Neural crest cell (in vitro differentiated cells): ENCODE results near the gene ERBIN. TPM values are rescaled to one million over a fixed set of nuclear protein-coding genes. Genes with fewer than 3 reads are reported as not detected.

Source experiments
- DNase-seq: peaks from one replicate; pipeline ENCODE4 v3.0.0; 2021; ENCODE audit warnings: low read depth, mixed read lengths, low spot score
- H3K27ac Mint-ChIP-seq: one replicate; pipeline ENCODE4 v1.8.0; 2021; ENCODE audit warnings: mild to moderate bottlenecking, mixed read lengths; ENCODE audit not compliant: unreplicated experiment
- H3K27me3 Mint-ChIP-seq: 2 replicates; pipeline ENCODE4 v1.8.0; 2021; ENCODE audit warnings: low read depth, mild to moderate bottlenecking, mixed read lengths
- H3K36me3 Mint-ChIP-seq: 2 replicates; pipeline ENCODE4 v1.8.0; 2021; ENCODE audit warnings: low read depth, mild to moderate bottlenecking, mixed read lengths
- H3K4me1 Mint-ChIP-seq: 2 replicates; pipeline ENCODE4 v1.8.0; 2021; ENCODE audit warnings: mixed read lengths
- H3K4me3 Mint-ChIP-seq: one replicate; pipeline ENCODE4 v1.8.0; 2021; ENCODE audit warnings: mild to moderate bottlenecking, mixed read lengths
- H3K9me3 Mint-ChIP-seq: 2 replicates; pipeline ENCODE4 v1.8.0; 2021; ENCODE audit warnings: mixed read lengths
- total RNA-seq: library from RNA; stranded (reverse); gene quantifications from 2 replicates; pipeline ENCODE4 v1.2.1, GENCODE V29; 2021
- TF ChIP-seq, protein P1 (sequence below): fragments of 200-600 bp; sonication (generic); conservative IDR thresholded peaks from 2 replicates; pipeline ENCODE4 v1.5.0; 2021; ENCODE audit warnings: antibody characterized with exemption, mild to moderate bottlenecking

The ERBIN gene
- total RNA-seq, 1 donor from 2014 or later: 52.2 TPM

DNA sequence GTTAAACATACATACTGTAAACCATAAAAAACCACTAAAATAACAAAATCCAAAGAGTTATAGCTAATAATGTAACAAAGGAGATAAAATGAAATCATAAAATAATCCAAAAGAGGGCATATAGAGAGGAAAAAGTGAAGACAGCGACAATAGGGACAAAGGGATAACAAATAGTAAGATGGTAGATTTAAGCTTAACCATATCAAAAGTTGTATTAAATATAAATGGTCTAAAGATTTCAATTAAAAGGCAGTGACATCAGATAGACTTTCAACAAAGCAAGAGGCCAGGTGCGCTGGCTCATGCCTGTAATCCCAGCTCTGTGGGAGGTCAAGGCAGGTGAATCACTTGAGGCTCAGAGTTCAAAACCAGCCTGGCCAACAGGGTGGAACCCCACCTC, 163.0 kb downstream of the ERBIN start:
- H3K27me3 Mint-ChIP-seq: no peaks in the 10 kb centered on the region
- H3K4me3 Mint-ChIP-seq: no peak overlapping the region
- peaks cover 14% of the 10 kb centered on the region for H3K9me3 Mint-ChIP-seq
- no peak overlapping the region for H3K27ac Mint-ChIP-seq
- peaks cover 48% of the 10 kb centered on the region for H3K36me3 Mint-ChIP-seq
- no peak for DNase-seq
- H3K4me1 Mint-ChIP-seq: no peaks in the 10 kb centered on the region
- TF ChIP-seq, protein P1, sequence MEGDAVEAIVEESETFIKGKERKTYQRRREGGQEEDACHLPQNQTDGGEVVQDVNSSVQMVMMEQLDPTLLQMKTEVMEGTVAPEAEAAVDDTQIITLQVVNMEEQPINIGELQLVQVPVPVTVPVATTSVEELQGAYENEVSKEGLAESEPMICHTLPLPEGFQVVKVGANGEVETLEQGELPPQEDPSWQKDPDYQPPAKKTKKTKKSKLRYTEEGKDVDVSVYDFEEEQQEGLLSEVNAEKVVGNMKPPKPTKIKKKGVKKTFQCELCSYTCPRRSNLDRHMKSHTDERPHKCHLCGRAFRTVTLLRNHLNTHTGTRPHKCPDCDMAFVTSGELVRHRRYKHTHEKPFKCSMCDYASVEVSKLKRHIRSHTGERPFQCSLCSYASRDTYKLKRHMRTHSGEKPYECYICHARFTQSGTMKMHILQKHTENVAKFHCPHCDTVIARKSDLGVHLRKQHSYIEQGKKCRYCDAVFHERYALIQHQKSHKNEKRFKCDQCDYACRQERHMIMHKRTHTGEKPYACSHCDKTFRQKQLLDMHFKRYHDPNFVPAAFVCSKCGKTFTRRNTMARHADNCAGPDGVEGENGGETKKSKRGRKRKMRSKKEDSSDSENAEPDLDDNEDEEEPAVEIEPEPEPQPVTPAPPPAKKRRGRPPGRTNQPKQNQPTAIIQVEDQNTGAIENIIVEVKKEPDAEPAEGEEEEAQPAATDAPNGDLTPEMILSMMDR: no peak

DNA sequence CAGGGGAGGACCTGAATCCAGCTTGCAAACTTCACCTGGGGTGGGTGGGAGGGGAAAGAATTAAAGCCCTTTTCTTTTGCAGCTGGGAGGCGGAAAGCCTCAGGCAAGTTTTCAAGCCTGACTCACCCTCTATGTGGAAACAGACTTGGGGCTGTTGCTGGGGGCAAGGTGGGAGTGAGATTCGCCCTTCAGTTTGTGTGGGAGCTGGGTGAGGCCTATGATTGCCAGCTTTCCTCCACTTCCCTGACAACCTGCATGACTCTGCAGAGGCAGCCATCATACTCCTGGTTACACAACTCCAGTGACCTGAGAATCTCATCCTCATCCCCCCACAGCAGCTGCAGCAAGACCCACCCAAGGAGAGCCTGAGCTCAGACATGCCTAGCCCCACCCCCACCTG, 174.5 kb downstream of the ERBIN start:
- H3K4me1 Mint-ChIP-seq: no peaks in the 10 kb centered on the region
- H3K36me3 Mint-ChIP-seq: peaks cover 54% of the 10 kb centered on the region
- DNase-seq: no peak
- TF ChIP-seq, protein P1: no peak
- H3K27me3 Mint-ChIP-seq: peaks cover 3% of the 10 kb centered on the region
- no peak overlapping the region for H3K27ac Mint-ChIP-seq
- H3K9me3 Mint-ChIP-seq: peaks cover 32% of the 10 kb centered on the region
- no peak overlapping the region for H3K4me3 Mint-ChIP-seq

DNA sequence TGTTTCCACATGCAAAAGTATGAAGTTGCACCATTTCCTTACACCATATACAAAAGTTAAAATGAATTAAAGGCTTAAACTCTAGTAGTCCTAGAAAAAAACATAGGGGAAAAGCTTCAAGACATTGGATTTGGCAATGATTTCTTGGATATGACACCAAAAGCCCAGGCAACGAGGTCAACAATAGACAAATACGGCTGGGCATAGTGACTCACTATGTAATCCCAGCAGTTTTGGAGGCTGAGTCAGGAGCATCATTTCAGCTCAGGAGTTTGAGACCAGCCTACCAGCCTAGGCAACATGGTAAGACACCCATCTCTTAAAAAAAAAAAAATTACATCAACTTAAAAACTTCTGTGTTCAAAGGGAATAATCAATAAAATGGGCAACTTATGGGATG, 186.8 kb downstream of the ERBIN start:
- Mint-ChIP-seq H3K27me3 (peaks cover under 1% of the 10 kb centered on the region), H3K9me3 (peaks cover 34% of the 10 kb centered on the region), H3K27ac (no peak overlapping the region), H3K36me3 (peaks cover 21% of the 10 kb centered on the region), H3K4me1 (no peaks in the 10 kb centered on the region), H3K4me3 (no peak overlapping the region)
- no peak for DNase-seq
- TF ChIP-seq, protein P1: no peak

DNA sequence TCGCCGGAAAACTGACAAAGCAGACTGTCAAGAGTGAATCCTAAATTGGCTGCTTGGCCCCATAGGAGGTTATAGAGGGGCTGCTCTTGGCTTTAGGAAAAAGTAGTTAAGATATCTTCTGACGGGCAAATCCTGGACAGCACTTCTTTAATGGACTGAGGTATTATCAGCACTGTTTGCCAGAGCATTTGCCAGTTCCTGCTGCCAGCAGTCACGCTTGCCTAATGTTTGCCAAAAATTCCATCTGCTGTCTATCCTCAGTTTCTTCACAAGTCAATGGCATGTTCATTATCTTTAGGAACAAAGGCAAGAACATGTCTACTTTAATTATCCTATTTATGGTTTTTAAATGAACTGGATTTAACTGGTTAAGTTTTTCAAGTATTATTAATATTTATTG, 191.9 kb downstream of the ERBIN start:
- no peak for DNase-seq
- TF ChIP-seq, protein P1: no peak
- no peak overlapping the region for H3K4me3 Mint-ChIP-seq
- H3K27ac Mint-ChIP-seq: no peak overlapping the region
- H3K27me3 Mint-ChIP-seq: no peaks in the 10 kb centered on the region
- H3K9me3 Mint-ChIP-seq: peaks cover 14% of the 10 kb centered on the region
- no peaks in the 10 kb centered on the region for H3K36me3 Mint-ChIP-seq
- H3K4me1 Mint-ChIP-seq: peaks cover 6% of the 10 kb centered on the region

DNA sequence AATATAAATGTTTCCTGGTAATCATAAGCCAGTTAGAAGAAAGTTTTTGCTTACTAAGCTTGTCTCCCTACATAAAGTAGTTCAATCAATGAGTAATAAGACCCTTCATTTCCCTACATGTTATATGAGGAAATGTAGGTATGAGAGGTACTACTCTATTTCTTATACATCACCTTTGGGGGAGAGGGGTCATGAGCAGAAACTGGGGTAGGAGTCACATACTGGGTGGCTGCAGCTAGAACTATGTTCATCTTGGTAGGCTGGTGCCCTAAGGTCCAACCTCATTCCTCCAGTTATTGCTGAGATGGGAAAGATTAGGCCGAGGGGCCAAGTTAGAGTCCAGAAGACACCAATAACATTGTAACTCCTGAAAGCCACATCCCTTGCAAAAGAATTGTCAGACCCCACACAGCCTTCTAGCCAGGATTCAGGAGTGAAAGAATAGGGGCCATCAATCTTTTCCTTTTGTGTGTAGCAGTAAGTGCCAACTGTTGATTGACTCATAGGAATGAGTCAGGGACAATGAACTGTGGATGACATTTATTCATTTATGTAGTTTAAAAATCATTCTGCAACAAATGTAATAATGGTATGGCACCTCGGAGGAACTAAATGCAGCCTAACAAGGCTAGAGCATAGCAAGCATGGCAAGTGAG, 196.1 kb downstream of the ERBIN start:
- peaks cover 6% of the 10 kb centered on the region for H3K4me1 Mint-ChIP-seq
- H3K27ac Mint-ChIP-seq: no peak overlapping the region
- TF ChIP-seq, protein P1: no peak
- H3K27me3 Mint-ChIP-seq: no peaks in the 10 kb centered on the region
- no peaks in the 10 kb centered on the region for H3K9me3 Mint-ChIP-seq
- no peaks in the 10 kb centered on the region for H3K36me3 Mint-ChIP-seq
- H3K4me3 Mint-ChIP-seq: no peak overlapping the region
- no peak for DNase-seq
